ENCODE measurements around the gene PCDHGA1.

PCDHGA1 gene

GRCh38 chr5:141523991-141524390, 193.7 kb downstream of the PCDHGA1 start:
- no peak for TF ChIP-seq CTCF (IDR thresholded peaks at IDR 0.05; ENCODE audit: low read depth, low read length)
- H3K4me3 ChIP-seq (ENCODE audit: low read depth, low read length): no peak overlapping the region

GRCh38 chr5:141524604-141525597, 194.6 kb downstream of the PCDHGA1 start:
- H3K4me3 ChIP-seq (ENCODE audit: low read depth, low read length): peak overlapping the region; percentile 18; the same call in 1 of the 2 replicates
- peak; percentile 93 for TF ChIP-seq CTCF (IDR thresholded peaks at IDR 0.05; ENCODE audit: low read depth, low read length)

GRCh38 chr5:141525653-141526052, 195.3 kb downstream of the PCDHGA1 start:
- TF ChIP-seq CTCF (IDR thresholded peaks at IDR 0.05; ENCODE audit: low read depth, low read length): no peak
- H3K4me3 ChIP-seq (ENCODE audit: low read depth, low read length): no peak overlapping the region

- TF ChIP-seq CTCF (IDR thresholded peaks at IDR 0.05; ENCODE audit: low read depth, low read length): no peak
- no peak overlapping the region for H3K4me3 ChIP-seq (ENCODE audit: low read depth, low read length)
Measured at GRCh38 chr5:141527426-141527825, 197.1 kb downstream of the PCDHGA1 start.

- no peak for TF ChIP-seq CTCF (IDR thresholded peaks at IDR 0.05; ENCODE audit: low read depth, low read length)
- H3K4me3 ChIP-seq (ENCODE audit: low read depth, low read length): no peak overlapping the region
Measured at GRCh38 chr5:141528291-141528984, 198.1 kb downstream of the PCDHGA1 start.

GRCh38 chr5:141529002-141529401, 198.7 kb downstream of the PCDHGA1 start:
- no peak overlapping the region for H3K4me3 ChIP-seq (ENCODE audit: low read depth, low read length)
- TF ChIP-seq CTCF (IDR thresholded peaks at IDR 0.05; ENCODE audit: low read depth, low read length): no peak

GRCh38 chr5:141529873-141530272, 199.6 kb downstream of the PCDHGA1 start:
- H3K4me3 ChIP-seq (ENCODE audit: low read depth, low read length): no peak overlapping the region

More at GRCh38 chr5:141529873-141530272, 199.6 kb downstream of the PCDHGA1 start:
- no peak for TF ChIP-seq CTCF (IDR thresholded peaks at IDR 0.05; ENCODE audit: low read depth, low read length)

All from WI38 (cell line).